Activated B cell treated with CpG ODN at 0.5 μM for 24 hours (primary cell): Measurements from ENCODE around the gene ABHD13. TPM values are rescaled to one million over a fixed set of nuclear protein-coding genes. Genes with fewer than 3 reads are reported as not detected.

ENCODE experiments used
- ATAC-seq: fragments of 200-7000 bp; cut with Tn5 transposase; one replicate; pipeline ENCODE4 v1.10.0; 2021; ENCODE audit warnings: low read depth, mild to moderate bottlenecking, moderate library complexity
- CTCF ChIA-PET: fragments of 350-600 bp; sonication (Branson Sonifier 250); formaldehyde crosslinking; loops from one replicate; lab custom pipeline; 2021; ENCODE audit warnings: antibody characterized with exemption; lab: Charles Lee
- POLR2A ChIA-PET: fragments of 350-600 bp; sonication (Branson Sonifier 250); formaldehyde crosslinking; loops from one replicate; lab custom pipeline; 2021; ENCODE audit warnings: antibody characterized with exemption; lab: Charles Lee
- DNase-seq: peaks from one replicate; pipeline ENCODE4 v3.0.0; 2022
- H3K27ac Mint-ChIP-seq: one replicate; pipeline ENCODE4 v1.8.0; 2020; ENCODE audit warnings: mixed read lengths
- H3K27me3 Mint-ChIP-seq: one replicate; pipeline ENCODE4 v1.8.0; 2021; ENCODE audit warnings: mixed read lengths
- H3K36me3 Mint-ChIP-seq: one replicate; pipeline ENCODE4 v1.8.0; 2021; ENCODE audit warnings: low read depth, mixed read lengths
- H3K4me1 Mint-ChIP-seq: one replicate; pipeline ENCODE4 v1.8.0; 2021; ENCODE audit warnings: mixed read lengths
- H3K4me3 Mint-ChIP-seq: one replicate; pipeline ENCODE4 v1.8.0; 2020; ENCODE audit warnings: mild to moderate bottlenecking, mixed read lengths
- H3K9me3 Mint-ChIP-seq: one replicate; pipeline ENCODE4 v1.8.0; 2020; ENCODE audit warnings: mixed read lengths
- intact Hi-C: fragments of 100-400 bp; cut with micrococcal nuclease; formaldehyde crosslinking; loops from one replicate; pipeline ENCODE4 v1.15.1; 2024
- total RNA-seq: library from RNA; stranded (reverse); gene quantifications from 2 replicates; pipeline ENCODE4 v1.2.3, GENCODE V29; 2022
- TF ChIP-seq, protein P1 (sequence below): fragments of 200-600 bp; IDR thresholded peaks from one replicate; pipeline ENCODE4 v1.8.0; 2022; ENCODE audit warnings: antibody characterized with exemption, mild to moderate bottlenecking

Gene ABHD13
- total RNA-seq: 9.4 and 10.9 TPM in 2 replicates

DNA sequence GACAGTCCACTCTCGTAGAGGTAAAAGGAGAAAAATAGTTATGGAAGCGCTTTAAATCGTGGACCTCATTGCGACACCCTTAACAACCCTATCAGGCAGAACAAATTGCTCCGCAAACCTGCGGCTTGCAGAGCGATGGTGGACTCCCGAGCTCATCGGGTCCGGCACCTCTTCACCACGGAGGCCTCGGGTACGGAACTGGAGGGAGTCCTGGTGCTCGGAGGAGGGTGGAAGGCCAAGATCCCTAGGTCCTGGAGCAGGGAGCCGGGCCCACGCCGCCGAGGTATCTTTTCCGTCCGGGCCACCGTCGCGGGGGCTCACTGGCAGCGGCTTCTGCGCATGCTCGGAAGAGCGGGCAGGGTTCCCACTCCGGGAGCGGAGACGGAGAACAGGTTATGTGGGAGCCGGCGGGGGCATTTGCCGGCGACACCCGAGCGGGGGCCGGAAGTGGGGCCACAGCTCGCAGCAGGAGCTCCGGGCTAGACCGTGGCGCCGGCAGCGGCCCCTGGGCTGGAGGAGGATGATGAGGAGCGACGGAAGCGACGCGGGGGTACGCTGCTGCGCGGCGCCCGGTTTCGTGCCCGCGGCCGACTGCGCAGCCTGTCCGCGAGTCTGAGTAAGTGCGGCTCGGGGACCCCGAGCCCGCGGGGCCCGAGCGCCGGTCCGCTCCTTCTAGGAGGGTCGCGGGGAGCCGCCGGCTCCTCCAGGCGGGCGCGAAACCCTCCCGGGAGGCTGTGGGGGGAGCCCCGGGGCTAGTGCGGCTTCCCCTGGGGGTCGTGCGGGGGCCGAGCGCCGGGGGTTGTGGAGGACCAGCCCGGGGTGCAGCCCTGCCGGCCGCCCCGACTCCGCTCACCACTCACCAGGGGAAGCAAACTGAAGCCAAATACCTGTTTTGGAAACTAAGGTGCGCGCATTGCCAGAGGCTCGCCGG lies at the start of gene ABHD13:
TSS of gene ABHD13 (plus strand) at position 349 of the 931 bp plus-strand sequence. CDS start 10,827 bp downstream, outside the sequence.
- POLR2A ChIA-PET: interaction anchor here (1.0 to 1.1 kb wide), 3 partner anchors 8 to 52 kb away, joined by 3 to 4 read pairs (median 4); no protein-coding TSS in a partner anchor
- DNase-seq (peak; percentile 92), ATAC-seq (peak; percentile 62)
- Mint-ChIP-seq H3K27ac (peak within 1 kb of the TSS; percentile 96), H3K27me3 (no peaks in the 10 kb centered on the region), H3K4me1 (peaks cover 70% of the 10 kb centered on the region), H3K36me3 (peaks cover 9% of the 10 kb centered on the region), H3K9me3 (no peaks in the 10 kb centered on the region), H3K4me3 (peak within 1 kb of the TSS; percentile 96)
- intact Hi-C loops: loop anchor here (1.0 to 5.0 kb wide), 5 partner anchors 9 to 1651 kb away; partner anchors contain the start of genes ARGLU1 and TNFSF13B
- TF ChIP-seq, protein P1, sequence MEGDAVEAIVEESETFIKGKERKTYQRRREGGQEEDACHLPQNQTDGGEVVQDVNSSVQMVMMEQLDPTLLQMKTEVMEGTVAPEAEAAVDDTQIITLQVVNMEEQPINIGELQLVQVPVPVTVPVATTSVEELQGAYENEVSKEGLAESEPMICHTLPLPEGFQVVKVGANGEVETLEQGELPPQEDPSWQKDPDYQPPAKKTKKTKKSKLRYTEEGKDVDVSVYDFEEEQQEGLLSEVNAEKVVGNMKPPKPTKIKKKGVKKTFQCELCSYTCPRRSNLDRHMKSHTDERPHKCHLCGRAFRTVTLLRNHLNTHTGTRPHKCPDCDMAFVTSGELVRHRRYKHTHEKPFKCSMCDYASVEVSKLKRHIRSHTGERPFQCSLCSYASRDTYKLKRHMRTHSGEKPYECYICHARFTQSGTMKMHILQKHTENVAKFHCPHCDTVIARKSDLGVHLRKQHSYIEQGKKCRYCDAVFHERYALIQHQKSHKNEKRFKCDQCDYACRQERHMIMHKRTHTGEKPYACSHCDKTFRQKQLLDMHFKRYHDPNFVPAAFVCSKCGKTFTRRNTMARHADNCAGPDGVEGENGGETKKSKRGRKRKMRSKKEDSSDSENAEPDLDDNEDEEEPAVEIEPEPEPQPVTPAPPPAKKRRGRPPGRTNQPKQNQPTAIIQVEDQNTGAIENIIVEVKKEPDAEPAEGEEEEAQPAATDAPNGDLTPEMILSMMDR: no peak
- CTCF ChIA-PET: interaction anchor here (2.6 kb wide), 1 partner anchor 42 kb away, joined by 9 read pairs; no protein-coding TSS in a partner anchor

DNA sequence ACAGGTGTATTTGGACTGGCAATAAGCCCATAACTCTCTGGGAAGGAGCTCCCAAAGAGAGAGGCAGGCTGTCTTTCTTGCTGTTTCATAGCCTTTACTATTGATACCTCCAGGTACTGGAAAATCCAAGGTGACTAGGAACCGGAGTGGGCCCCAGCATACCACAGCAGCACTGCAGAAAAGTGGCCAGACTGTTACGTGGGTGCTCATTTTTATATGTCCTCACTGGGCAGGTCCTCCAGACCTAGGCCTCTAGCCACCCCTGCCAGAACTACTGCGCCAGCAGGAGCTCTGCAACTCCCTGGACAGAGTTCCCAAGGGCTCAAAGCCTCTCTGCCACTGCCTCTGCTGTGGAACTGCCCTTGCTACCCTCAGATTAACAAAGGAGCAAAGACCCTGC lies 49.3 kb upstream of the ABHD13 start:
- Mint-ChIP-seq H3K9me3 (peaks cover 17% of the 10 kb centered on the region), H3K4me1 (no peaks in the 10 kb centered on the region), H3K27ac (no peak overlapping the region), H3K27me3 (peaks cover 11% of the 10 kb centered on the region), H3K4me3 (no peak overlapping the region), H3K36me3 (no peaks in the 10 kb centered on the region)
- intact Hi-C loops: no loop called here
- ChIA-PET CTCF (no interaction called here), POLR2A (no interaction called here)
- no peak for DNase-seq
- no peak for ATAC-seq
- TF ChIP-seq, protein P1: no peak

DNA sequence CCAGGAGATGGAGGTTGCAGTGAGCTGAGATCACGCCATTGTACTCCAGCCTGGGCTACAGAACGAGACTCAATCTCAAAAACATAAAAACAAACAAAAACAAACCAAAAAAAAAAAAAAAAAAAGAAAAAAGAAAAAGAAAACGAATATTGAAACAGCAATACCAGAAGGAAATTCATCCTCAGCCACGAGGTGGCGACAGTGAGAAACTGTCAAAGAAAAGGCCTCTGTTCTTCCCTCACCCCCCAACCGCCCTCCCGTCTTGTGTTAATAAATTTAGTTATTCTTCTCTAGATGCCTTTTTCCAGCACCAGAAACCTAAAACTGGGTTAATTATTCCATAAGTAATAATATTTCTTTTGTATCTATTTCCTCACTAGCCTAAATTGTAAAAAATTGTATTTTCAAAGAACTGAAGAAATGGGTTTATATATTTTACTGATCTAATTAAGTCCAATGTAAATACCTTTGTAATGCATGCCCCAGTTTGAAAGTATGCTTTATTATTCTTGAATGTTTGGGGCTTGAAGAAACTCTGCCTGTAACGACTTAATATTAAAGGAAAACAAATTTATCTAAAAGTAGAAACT lies 41.4 kb upstream of the ABHD13 start:
- POLR2A ChIA-PET: interaction anchor here (1.0 kb wide), 1 partner anchor 36 kb away, joined by 9 read pairs; no protein-coding TSS in a partner anchor
- TF ChIP-seq, protein P1: no peak
- no peaks in the 10 kb centered on the region for H3K36me3 Mint-ChIP-seq
- CTCF ChIA-PET: interaction anchor here (1.1 to 1.8 kb wide), 3 partner anchors 43 to 719 kb away, joined by 3 to 9 read pairs (median 7); no protein-coding TSS in a partner anchor
- H3K4me1 Mint-ChIP-seq: no peaks in the 10 kb centered on the region
- H3K27ac Mint-ChIP-seq: no peak overlapping the region
- ATAC-seq: peak; percentile 50
- no peaks in the 10 kb centered on the region for H3K27me3 Mint-ChIP-seq
- DNase-seq: peak; percentile 25
- intact Hi-C loops: loop anchor here (1.0 kb wide), 2 partner anchors 42 to 719 kb away; partner anchors contain the start of gene ABHD13
- H3K9me3 Mint-ChIP-seq: peaks cover 4% of the 10 kb centered on the region
- no peak overlapping the region for H3K4me3 Mint-ChIP-seq

DNA sequence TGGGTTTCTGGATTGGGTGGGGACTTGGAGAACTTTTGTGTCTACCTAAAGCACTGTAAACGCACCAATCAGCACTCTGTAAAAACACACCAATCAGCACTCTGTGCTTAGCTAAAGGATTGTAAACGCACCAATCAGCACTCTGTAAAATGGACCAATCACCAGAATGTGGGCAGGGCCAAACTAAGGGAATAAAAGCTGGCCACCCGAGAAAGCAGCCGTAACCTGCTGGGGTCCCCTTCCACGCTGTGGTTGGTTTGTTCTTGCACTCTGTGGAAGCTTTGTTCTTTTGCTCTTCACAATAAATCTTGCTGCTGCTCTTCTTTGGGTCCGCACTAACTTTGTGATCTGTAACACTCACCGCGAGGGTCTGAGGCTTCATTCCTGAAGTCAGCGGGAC lies 40.1 kb upstream of the ABHD13 start:
- DNase-seq: no peak
- Mint-ChIP-seq H3K27ac (no peak overlapping the region), H3K27me3 (no peaks in the 10 kb centered on the region), H3K9me3 (peaks cover 4% of the 10 kb centered on the region), H3K4me3 (no peak overlapping the region), H3K4me1 (no peaks in the 10 kb centered on the region), H3K36me3 (no peaks in the 10 kb centered on the region)
- ChIA-PET POLR2A (no interaction called here), CTCF (interaction anchor here (0.7 kb wide), 1 partner anchor 22 kb away, joined by 4 read pairs; no protein-coding TSS in a partner anchor)
- ATAC-seq: no peak
- TF ChIP-seq, protein P1: no peak
- intact Hi-C loops: no loop called here
